ENCODE measurements around the gene SMIM1.

DNA sequence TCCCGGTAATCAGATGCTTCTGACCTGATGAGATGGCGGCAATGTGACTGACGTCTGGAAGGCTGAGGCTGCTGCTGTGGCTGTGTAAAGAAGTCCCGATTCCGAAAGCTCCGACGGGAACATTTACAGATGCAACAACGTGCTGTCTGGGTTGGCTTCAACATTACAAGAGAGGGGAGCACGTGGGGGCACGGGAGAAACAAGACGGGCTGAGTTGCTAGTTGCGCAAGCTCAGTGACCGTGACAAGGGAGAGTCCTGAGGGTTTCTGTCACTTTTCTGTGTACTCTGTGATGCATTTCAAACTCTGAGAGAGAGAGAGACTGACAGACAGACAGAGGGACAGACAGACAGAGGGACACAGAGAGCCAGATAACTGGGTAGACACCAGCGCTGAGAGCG lies 49.4 kb downstream of the SMIM1 start:
- TF ChIP-seq CTCF (IDR thresholded peaks at IDR 0.05; ENCODE audit: low read depth, low read length, poor library complexity, severe bottlenecking) (no peak), EZH2phosphoT487 (IDR thresholded peaks at IDR 0.05; ENCODE audit: borderline replicate concordance, low read length) (no peak)
